OCI-LY1 (cell line): Measurements from ENCODE around the gene EBF3.

Experiments used
- CTCF ChIP-seq: fragments of 200-600 bp; sonication (generic), shearing (Covaris generic); IDR thresholded peaks from 2 replicates; pipeline ENCODE4 v1.5.1; 2017; ENCODE audit warnings: mild to moderate bottlenecking, antibody characterized with exemption, low read length, moderate library complexity, mixed read lengths
- EZH2 ChIP-seq: fragments of 200-600 bp; sonication (generic), shearing (Covaris generic); IDR thresholded peaks from 2 replicates; pipeline ENCODE4 v1.8.0; 2017; ENCODE audit warnings: borderline replicate concordance, mixed run types, mild to moderate bottlenecking, antibody characterized with exemption, low read length, moderate library complexity, mixed read lengths

DNA sequence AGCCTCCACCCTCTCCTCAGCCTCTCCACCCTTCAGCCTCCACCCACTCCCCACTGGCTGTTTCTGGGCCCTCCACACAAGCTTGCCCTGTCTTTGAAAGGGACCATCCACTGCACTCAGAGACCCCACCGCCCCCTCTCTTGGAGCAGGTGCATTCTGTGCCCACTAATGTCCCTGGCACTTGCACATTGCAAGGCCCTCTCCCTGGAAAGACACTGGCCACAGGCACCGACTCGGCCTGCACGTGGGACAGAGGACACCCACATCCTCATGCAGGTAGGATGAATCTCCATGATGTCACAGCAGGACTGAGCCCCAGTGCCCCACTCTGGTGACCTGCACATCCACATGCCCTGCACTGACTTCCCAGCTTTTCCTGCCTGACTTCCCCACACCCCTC, 36.8 kb upstream of the EBF3 start:
- TF ChIP-seq CTCF: no peak
- TF ChIP-seq EZH2: no peak
